Measurements from ENCODE around the gene TBC1D23.

DNA sequence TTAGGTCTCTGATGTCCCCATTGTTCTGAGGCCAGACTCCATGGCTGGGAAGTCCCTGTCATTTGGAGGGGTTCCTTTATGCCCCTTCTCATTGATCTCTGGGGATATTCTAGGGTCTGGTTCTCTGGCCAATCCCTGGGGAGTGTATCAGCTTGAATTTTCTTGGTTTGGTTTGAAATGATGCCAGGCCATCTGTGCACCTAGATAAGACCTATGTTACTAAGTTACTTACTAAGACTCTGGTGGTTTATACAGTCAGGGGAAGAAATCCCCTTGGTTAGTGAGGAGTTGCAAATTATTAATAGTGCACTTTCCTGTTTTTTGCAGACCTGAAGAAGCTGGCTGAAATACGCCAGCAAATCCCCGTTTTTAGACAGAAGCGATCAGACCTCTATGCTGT, 94.1 kb downstream of the TBC1D23 start:
- TF ChIP-seq JUNB (IDR thresholded peaks at IDR 0.05; ENCODE audit: unreplicated experiment): no peak
- TF ChIP-seq, protein P1, sequence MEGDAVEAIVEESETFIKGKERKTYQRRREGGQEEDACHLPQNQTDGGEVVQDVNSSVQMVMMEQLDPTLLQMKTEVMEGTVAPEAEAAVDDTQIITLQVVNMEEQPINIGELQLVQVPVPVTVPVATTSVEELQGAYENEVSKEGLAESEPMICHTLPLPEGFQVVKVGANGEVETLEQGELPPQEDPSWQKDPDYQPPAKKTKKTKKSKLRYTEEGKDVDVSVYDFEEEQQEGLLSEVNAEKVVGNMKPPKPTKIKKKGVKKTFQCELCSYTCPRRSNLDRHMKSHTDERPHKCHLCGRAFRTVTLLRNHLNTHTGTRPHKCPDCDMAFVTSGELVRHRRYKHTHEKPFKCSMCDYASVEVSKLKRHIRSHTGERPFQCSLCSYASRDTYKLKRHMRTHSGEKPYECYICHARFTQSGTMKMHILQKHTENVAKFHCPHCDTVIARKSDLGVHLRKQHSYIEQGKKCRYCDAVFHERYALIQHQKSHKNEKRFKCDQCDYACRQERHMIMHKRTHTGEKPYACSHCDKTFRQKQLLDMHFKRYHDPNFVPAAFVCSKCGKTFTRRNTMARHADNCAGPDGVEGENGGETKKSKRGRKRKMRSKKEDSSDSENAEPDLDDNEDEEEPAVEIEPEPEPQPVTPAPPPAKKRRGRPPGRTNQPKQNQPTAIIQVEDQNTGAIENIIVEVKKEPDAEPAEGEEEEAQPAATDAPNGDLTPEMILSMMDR (conservative IDR thresholded peaks at IDR 0.05; ENCODE audit: low read depth in 2 of 2): no peak

Measured in GM23338 (cell line).